ENCODE data around the gene UQCC2. TPM values are rescaled to one million over a fixed set of nuclear protein-coding genes. Genes with fewer than 3 reads are reported as not detected.

UQCC2 gene
- total and polyA plus RNA-seq, 5 donors from 2014 or later, result 14.9 to 72.6 (median 44.9) TPM

DNA sequence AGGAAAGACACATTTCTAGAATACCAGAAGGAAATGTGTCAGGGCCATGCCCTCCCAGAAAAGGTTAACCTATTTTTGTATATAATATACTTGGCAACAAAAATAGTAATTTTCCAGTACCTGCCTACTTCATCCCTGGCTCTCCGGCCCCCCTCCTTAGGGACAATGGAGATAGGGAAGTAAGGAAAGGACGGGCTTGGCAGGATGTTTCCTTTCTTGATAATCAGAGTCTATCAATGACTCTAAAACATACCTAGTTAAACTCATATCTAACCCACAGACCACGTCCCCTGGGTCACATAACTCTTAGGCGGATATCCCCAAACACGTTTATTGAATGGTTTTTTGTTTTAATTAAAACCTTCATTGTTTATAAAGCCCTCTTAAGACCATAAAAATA lies 11.8 kb downstream of the UQCC2 start:
- Histone ChIP-seq H3K9me3 (ENCODE audit: control insufficient read depth in 2 of 2, low read length in 2 of 2) (no peaks in the 10 kb centered on the region), H3K27ac (ENCODE audit: insufficient read depth, low read length, poor library complexity, severe bottlenecking) (peak overlapping the region; percentile 15), H3K4me3 (ENCODE audit: low read depth, low read length) (no peak overlapping the region), H3K36me3 (ENCODE audit: control insufficient read depth, insufficient read depth, low read length) (peaks cover 20% of the 10 kb centered on the region), H3K4me1 (ENCODE audit: control insufficient read depth, insufficient read depth, low read length, poor library complexity, severe bottlenecking) (peaks cover 34% of the 10 kb centered on the region), H3K27me3 (ENCODE audit: control insufficient read depth, insufficient read depth, low read length) (no peaks in the 10 kb centered on the region)
- ATAC-seq (ENCODE audit: low read depth in 2 of 2), result no peak
- H3K27me3 Mint-ChIP-seq, result no peaks in the 10 kb centered on the region
- DNase-seq, result no peak
- peaks cover 14% of the 10 kb centered on the region for H3K36me3 Mint-ChIP-seq
- no peaks in the 10 kb centered on the region for H3K9me3 Mint-ChIP-seq
- peaks cover 21 to 43% (median 27%) of the 10 kb centered on the region in 4 donors for H3K4me1 Mint-ChIP-seq
- H3K27ac Mint-ChIP-seq, result peak overlapping the region in 1 of 3 donors; percentile 77
- no peak overlapping the region for H3K4me3 Mint-ChIP-seq

DNA sequence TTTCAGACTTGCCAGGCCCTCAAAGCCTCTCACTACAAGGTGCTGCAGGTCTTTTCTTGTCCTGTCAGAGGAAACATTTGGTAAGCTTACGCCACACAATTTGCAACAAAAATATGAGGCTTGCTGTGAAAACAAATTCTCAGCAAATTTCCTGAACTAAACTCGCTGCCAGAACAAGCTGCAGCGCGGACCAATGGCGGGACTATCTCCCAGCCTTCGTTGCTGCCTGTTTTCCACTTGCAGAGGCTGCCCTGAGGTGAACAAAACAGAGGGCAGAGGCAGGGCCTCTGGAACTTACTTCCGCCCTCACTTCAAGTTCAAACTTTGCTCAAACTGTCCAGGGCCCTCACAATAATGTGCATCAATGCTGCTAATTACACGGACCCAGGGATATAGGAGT lies 12.4 kb downstream of the UQCC2 start:
- Mint-ChIP-seq H3K4me3 (no peak overlapping the region), H3K36me3 (peaks cover 15% of the 10 kb centered on the region), H3K4me1 (peaks cover 23 to 49% (median 32%) of the 10 kb centered on the region in 4 donors), H3K9me3 (no peaks in the 10 kb centered on the region), H3K27me3 (no peaks in the 10 kb centered on the region), H3K27ac (peak overlapping the region; percentile 37 to 95 (median 77))
- H3K27me3 ChIP-seq (ENCODE audit: control insufficient read depth, insufficient read depth, low read length), result no peaks in the 10 kb centered on the region
- no peak overlapping the region for H3K27ac ChIP-seq (ENCODE audit: insufficient read depth, low read length, poor library complexity, severe bottlenecking)
- ATAC-seq (ENCODE audit: low read depth in 2 of 2) (no peak), DNase-seq (no peak)
- no peaks in the 10 kb centered on the region for H3K9me3 ChIP-seq (ENCODE audit: control insufficient read depth in 2 of 2, low read length in 2 of 2)
- no peak overlapping the region for H3K4me3 ChIP-seq (ENCODE audit: low read depth, low read length)
- peaks cover 41% of the 10 kb centered on the region for H3K4me1 ChIP-seq (ENCODE audit: control insufficient read depth, insufficient read depth, low read length, poor library complexity, severe bottlenecking)
- peaks cover 22% of the 10 kb centered on the region for H3K36me3 ChIP-seq (ENCODE audit: control insufficient read depth, insufficient read depth, low read length)

DNA sequence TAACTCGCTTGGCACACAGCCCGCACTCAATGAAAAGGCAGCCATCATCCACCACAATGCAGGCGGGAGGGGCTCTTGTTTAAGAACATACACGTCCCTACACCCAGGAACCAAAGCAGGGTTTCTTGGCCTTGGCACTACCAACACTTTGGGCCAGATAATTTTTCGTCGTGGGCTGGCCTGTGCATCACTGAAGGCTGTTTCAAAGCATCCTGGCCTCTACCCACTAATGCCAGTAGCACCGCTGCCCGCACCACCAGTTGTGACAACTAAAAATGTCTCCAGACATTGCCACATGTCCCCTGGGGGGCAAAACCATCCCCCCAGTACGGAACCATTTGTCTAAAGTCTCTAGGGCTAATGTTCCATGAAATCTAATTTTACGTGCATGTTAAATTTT lies 13.0 kb downstream of the UQCC2 start:
- H3K4me3 Mint-ChIP-seq, result no peak overlapping the region
- Histone ChIP-seq H3K27me3 (ENCODE audit: control insufficient read depth, insufficient read depth, low read length) (no peaks in the 10 kb centered on the region), H3K9me3 (ENCODE audit: control insufficient read depth in 2 of 2, low read length in 2 of 2) (no peaks in the 10 kb centered on the region), H3K4me3 (ENCODE audit: low read depth, low read length) (no peak overlapping the region), H3K27ac (ENCODE audit: insufficient read depth, low read length, poor library complexity, severe bottlenecking) (no peak overlapping the region), H3K36me3 (ENCODE audit: control insufficient read depth, insufficient read depth, low read length) (peaks cover 20% of the 10 kb centered on the region), H3K4me1 (ENCODE audit: control insufficient read depth, insufficient read depth, low read length, poor library complexity, severe bottlenecking) (peaks cover 47% of the 10 kb centered on the region)
- H3K4me1 Mint-ChIP-seq, result peaks cover 26 to 54% (median 36%) of the 10 kb centered on the region in 4 donors
- peaks cover 19% of the 10 kb centered on the region for H3K36me3 Mint-ChIP-seq
- ATAC-seq (ENCODE audit: low read depth in 2 of 2) (no peak), DNase-seq (no peak)
- no peak overlapping the region for H3K27ac Mint-ChIP-seq
- no peaks in the 10 kb centered on the region for H3K27me3 Mint-ChIP-seq
- H3K9me3 Mint-ChIP-seq, result no peaks in the 10 kb centered on the region

DNA sequence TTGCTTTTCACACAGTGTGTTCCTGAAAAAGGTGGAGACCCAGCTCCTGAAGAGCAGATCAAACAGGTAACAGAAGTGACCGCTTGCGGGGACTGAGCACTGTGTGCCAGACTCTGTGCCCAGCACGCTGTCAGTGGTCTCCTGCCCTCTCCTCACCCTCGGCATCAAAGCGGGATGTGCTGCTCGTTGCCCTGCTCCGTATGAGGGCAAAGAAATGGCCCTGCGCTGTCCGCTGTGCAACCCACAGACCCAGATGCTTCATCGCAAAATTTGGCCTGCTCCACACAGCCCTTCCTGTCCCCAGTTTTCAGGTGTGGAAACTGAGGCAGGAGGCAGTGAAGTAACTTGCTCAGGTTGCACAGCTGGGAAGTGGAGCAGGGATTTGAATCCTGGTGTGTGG lies 13.7 kb downstream of the UQCC2 start:
- Mint-ChIP-seq H3K36me3 (peaks cover 19% of the 10 kb centered on the region), H3K9me3 (no peaks in the 10 kb centered on the region), H3K4me1 (peaks cover 27 to 60% (median 39%) of the 10 kb centered on the region in 4 donors), H3K4me3 (no peak overlapping the region), H3K27me3 (no peaks in the 10 kb centered on the region), H3K27ac (peak overlapping the region in 2 of 3 donors; percentile 97 to 98)
- Histone ChIP-seq H3K36me3 (ENCODE audit: control insufficient read depth, insufficient read depth, low read length) (peaks cover 17% of the 10 kb centered on the region), H3K9me3 (ENCODE audit: control insufficient read depth in 2 of 2, low read length in 2 of 2) (no peaks in the 10 kb centered on the region), H3K27ac (ENCODE audit: insufficient read depth, low read length, poor library complexity, severe bottlenecking) (peak overlapping the region; percentile 72), H3K4me1 (ENCODE audit: control insufficient read depth, insufficient read depth, low read length, poor library complexity, severe bottlenecking) (peaks cover 53% of the 10 kb centered on the region), H3K4me3 (ENCODE audit: low read depth, low read length) (no peak overlapping the region), H3K27me3 (ENCODE audit: control insufficient read depth, insufficient read depth, low read length) (no peaks in the 10 kb centered on the region)
- DNase-seq (no peak), ATAC-seq (ENCODE audit: low read depth in 2 of 2) (no peak)

DNA sequence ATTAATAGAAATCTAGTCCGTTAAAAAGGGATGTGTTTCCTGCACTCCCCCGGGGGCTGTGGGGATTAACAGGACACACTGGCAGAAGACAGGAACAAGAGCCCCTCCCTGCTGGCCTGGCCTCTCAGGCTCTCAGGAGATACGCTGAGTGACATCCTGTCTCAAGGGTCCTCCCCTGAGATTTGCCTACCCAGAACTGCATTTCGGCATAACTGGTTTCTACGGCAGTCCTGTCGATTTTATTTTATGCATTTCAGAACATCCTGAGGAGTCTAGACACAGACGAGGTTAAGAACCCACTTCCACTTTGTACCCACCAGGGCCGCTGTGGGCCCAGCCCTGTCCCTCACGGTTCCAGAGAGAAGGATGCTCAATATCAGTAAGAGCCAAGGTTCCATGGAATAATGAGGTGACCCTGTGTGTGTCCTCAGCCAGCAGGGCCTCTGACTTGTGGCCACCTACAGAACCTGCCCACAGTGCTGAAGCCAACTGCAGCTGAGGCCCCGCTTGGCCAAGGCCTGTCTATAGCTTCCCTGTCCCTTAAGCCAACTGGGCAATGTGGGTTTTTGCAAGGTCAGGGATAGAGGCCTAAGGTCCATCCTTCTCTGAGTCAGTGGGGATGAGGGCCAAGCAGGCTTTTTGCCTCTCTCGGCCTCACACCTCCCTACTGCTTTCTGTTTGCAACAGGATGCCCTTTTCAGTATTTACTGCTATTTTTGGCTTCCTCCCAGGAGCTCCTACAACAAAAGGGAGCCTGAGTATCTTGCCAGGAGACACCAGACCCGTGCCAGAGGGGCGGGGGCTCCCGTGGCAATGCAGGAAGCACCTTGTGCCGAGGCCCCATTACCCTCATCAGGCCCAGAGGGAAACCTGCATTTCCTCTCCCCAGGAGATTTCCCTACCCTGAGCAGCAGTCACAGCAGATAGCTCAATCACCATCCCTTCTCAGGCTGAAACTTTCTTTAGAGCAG lies 14.7 kb downstream of the UQCC2 start:
- H3K27me3 Mint-ChIP-seq, result no peaks in the 10 kb centered on the region
- Histone ChIP-seq H3K9me3 (ENCODE audit: control insufficient read depth in 2 of 2, low read length in 2 of 2) (no peaks in the 10 kb centered on the region), H3K27me3 (ENCODE audit: control insufficient read depth, insufficient read depth, low read length) (no peaks in the 10 kb centered on the region), H3K36me3 (ENCODE audit: control insufficient read depth, insufficient read depth, low read length) (peaks cover 19% of the 10 kb centered on the region), H3K4me3 (ENCODE audit: low read depth, low read length) (no peak overlapping the region), H3K4me1 (ENCODE audit: control insufficient read depth, insufficient read depth, low read length, poor library complexity, severe bottlenecking) (peaks cover 63% of the 10 kb centered on the region), H3K27ac (ENCODE audit: insufficient read depth, low read length, poor library complexity, severe bottlenecking) (peak overlapping the region; percentile 72)
- H3K9me3 Mint-ChIP-seq, result no peaks in the 10 kb centered on the region
- peak in 2 of 3 donors; percentile 39 to 85 for DNase-seq
- H3K4me1 Mint-ChIP-seq, result peaks cover 25 to 68% (median 42%) of the 10 kb centered on the region in 4 donors
- H3K36me3 Mint-ChIP-seq, result peaks cover 24% of the 10 kb centered on the region
- peak overlapping the region in 3 of 4 donors; percentile 68 to 80 (median 71) for H3K4me3 Mint-ChIP-seq
- peak; percentile 54 to 57 for ATAC-seq (ENCODE audit: low read depth in 2 of 2)
- H3K27ac Mint-ChIP-seq, result peak overlapping the region; percentile 96 to 98 (median 97)

DNA sequence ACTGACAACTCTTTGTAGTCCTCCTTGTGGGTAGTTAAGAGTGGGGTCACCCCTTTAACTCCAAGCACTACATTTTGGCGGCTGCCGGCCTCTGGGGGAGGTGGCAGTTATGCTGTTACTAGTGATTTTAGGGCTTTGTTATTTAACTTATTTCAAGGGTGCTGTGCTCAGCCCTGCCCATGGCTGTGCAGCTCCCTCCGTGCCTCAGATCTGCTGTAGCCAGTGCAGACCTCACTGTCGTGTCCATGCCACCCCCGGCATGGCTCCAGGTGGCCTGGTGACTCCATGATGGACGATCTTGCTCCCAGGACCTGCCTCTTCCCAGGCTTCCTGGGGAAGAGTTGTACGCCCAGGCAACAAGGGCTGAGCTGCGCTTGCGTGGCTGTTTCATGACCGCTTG lies 15.4 kb downstream of the UQCC2 start:
- peaks cover 26% of the 10 kb centered on the region for H3K36me3 Mint-ChIP-seq
- Histone ChIP-seq H3K4me1 (ENCODE audit: control insufficient read depth, insufficient read depth, low read length, poor library complexity, severe bottlenecking) (peaks cover 63% of the 10 kb centered on the region), H3K27me3 (ENCODE audit: control insufficient read depth, insufficient read depth, low read length) (no peaks in the 10 kb centered on the region), H3K4me3 (ENCODE audit: low read depth, low read length) (no peak overlapping the region), H3K9me3 (ENCODE audit: control insufficient read depth in 2 of 2, low read length in 2 of 2) (no peaks in the 10 kb centered on the region), H3K27ac (ENCODE audit: insufficient read depth, low read length, poor library complexity, severe bottlenecking) (peak overlapping the region; percentile 72), H3K36me3 (ENCODE audit: control insufficient read depth, insufficient read depth, low read length) (peaks cover 26% of the 10 kb centered on the region)
- H3K27me3 Mint-ChIP-seq, result no peaks in the 10 kb centered on the region
- H3K27ac Mint-ChIP-seq, result peak overlapping the region; percentile 96 to 98 (median 97)
- ATAC-seq (ENCODE audit: low read depth in 2 of 2) (no peak), DNase-seq (no peak)
- H3K4me1 Mint-ChIP-seq, result peaks cover 25 to 69% (median 45%) of the 10 kb centered on the region in 4 donors
- H3K9me3 Mint-ChIP-seq, result no peaks in the 10 kb centered on the region
- peak overlapping the region in 3 of 4 donors; percentile 44 to 80 (median 71) for H3K4me3 Mint-ChIP-seq

DNA sequence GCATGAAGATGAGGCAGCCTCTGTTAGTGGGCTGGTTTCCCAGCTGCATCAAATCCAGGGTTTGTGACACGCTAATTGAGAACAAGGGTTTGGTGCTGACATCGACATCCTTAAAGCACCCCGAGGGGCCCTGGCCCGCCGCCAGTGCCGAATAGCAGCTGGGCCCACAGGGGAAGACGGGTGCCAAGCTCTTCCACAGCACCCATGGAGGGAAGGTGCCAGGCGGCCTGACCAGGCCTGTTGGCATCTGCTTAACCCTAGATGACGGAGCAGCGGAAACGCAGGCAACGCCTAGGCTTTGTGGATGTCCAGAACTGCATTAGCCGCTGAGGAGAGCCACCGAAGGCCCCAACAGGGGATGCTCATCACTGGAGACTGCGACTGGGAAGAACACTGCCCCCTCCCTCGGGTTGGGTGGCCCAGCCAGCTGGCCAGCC lies 16.0 kb downstream of the UQCC2 start:
- Histone ChIP-seq H3K4me3 (ENCODE audit: low read depth, low read length) (no peak overlapping the region), H3K27ac (ENCODE audit: insufficient read depth, low read length, poor library complexity, severe bottlenecking) (peak overlapping the region; percentile 72), H3K36me3 (ENCODE audit: control insufficient read depth, insufficient read depth, low read length) (peaks cover 32% of the 10 kb centered on the region), H3K4me1 (ENCODE audit: control insufficient read depth, insufficient read depth, low read length, poor library complexity, severe bottlenecking) (peaks cover 61% of the 10 kb centered on the region), H3K9me3 (ENCODE audit: control insufficient read depth in 2 of 2, low read length in 2 of 2) (no peaks in the 10 kb centered on the region), H3K27me3 (ENCODE audit: control insufficient read depth, insufficient read depth, low read length) (no peaks in the 10 kb centered on the region)
- Mint-ChIP-seq H3K9me3 (no peaks in the 10 kb centered on the region), H3K4me1 (peaks cover 25 to 69% (median 44%) of the 10 kb centered on the region in 4 donors), H3K27ac (peak overlapping the region; percentile 98 to 99 (median 98)), H3K36me3 (peaks cover 27% of the 10 kb centered on the region), H3K27me3 (no peaks in the 10 kb centered on the region), H3K4me3 (no peak overlapping the region)
- ATAC-seq (ENCODE audit: low read depth in 2 of 2), result no peak
- no peak for DNase-seq

Data from CD4-positive, CD25-positive, alpha-beta regulatory T cell (primary cell).